Testis (tissue), 3 donors: Measurements from ENCODE around the gene GMDS. TPM values are rescaled to one million over a fixed set of nuclear protein-coding genes. Genes with fewer than 3 reads are reported as not detected.

Source experiments
- DNase-seq: peaks from one replicate; pipeline ENCODE4 v3.0.0-alpha.2; 2019
- H3K27ac ChIP-seq, 2 donors: fragments of 200-600 bp; sonication (generic); one replicate each; pipeline ENCODE4 v1.5.1; 2019
- H3K27me3 ChIP-seq: fragments of 200-600 bp; sonication (generic); one replicate; pipeline ENCODE4 v1.5.1; 2019
- H3K36me3 ChIP-seq: fragments of 200-600 bp; sonication (generic); one replicate; pipeline ENCODE4 v1.5.1; 2017; ENCODE audit warnings: low read depth; ENCODE audit errors: missing control alignments
- H3K4me1 ChIP-seq: fragments of 200-600 bp; sonication (generic); one replicate; pipeline ENCODE4 v1.5.1; 2019
- H3K4me3 ChIP-seq, 2 donors: fragments of 200-600 bp; sonication (generic); one replicate each; pipeline ENCODE4 v1.5.1; 2017 to 2019
- H3K9me3 ChIP-seq: fragments of 200-600 bp; sonication (generic); one replicate; pipeline ENCODE4 v1.5.1; 2017
- POLR2A ChIP-seq: fragments of 450-650 bp; IDR thresholded peaks from one replicate; pipeline ENCODE4 v1.6.1; 2017; ENCODE audit warnings: antibody characterized with exemption, mild to moderate bottlenecking, moderate library complexity
- WGBS, 2 donors: methylation state at CpG; one replicate each; pipeline ENCODE4 v1.1.5; 2018; 5-methylcytosine and 5-hydroxymethylcytosine counted together
- intact Hi-C: fragments of 100-400 bp; cut with DNase I; formaldehyde crosslinking; loops from one replicate; pipeline ENCODE4 v1.15.1; 2023; ENCODE audit warnings: low total_unique reads
- polyA plus RNA-seq: library from polyadenylated mRNA; stranded (reverse); fragments of 350-450 nt; fragmentation: Illumina TruSeq; extraction: RNeasy Lipid Tissue Mini Kit (QIAGEN cat#74804); gene quantifications from one replicate; pipeline ENCODE4 v1.2.3, GENCODE V29; 2014; ENCODE audit warnings: low read depth, low replicate concordance; ENCODE audit not compliant: insufficient read depth
- total RNA-seq, 2 donors: library from RNA; depleted of rRNA; stranded (reverse); fragments of >200 nt; gene quantifications; one replicate each; pipeline ENCODE4 v1.2.3, GENCODE V29; 2016
- TF ChIP-seq, protein P1 (sequence below), 3 experiments: fragments of 450-650 bp in 2 of 3; fragments of 200-600 bp in 1 of 3; sonication (generic) in 1 of 3; IDR thresholded peaks; one replicate each; pipeline ENCODE4 v1.5.1; 2016 to 2019; ENCODE audit warnings: antibody characterized with exemption in 3 of 3, mild to moderate bottlenecking in 2 of 3, moderate library complexity in 1 of 3

GMDS gene
- total and polyA plus RNA-seq, 3 donors from 2014 or later, result 19.6 to 31.1 (median 22.2) TPM

DNA sequence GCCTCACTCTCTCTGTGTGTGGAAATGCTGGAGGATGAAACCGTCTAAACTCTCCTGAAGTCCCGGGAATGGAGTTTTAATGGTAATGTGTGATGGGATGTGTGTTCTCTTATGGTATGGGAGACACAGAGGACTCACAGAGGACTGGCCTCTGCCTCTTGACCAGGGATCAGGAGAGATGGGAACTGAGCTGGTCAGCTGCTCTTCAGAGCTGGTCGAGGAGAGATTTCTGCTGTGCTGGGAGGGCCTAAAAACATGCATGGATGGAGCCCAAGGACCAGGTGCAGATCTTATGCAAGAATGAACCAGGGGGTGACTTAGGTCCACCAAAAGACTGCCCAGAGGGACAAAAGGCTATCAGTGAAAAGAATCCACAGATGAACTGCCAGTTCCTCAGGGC, 27.3 kb upstream of the GMDS start:
- no peaks in the 10 kb centered on the region for H3K9me3 ChIP-seq
- DNase-seq, result no peak
- H3K27ac ChIP-seq, result no peak overlapping the region
- no peaks in the 10 kb centered on the region for H3K27me3 ChIP-seq
- H3K4me1 ChIP-seq, result no peaks in the 10 kb centered on the region
- H3K36me3 ChIP-seq, result no peaks in the 10 kb centered on the region
- intact Hi-C loops, result no loop called here
- H3K4me3 ChIP-seq, result no peak overlapping the region
- 86 to 90% methylated on average over 3 of the region's 3 CpGs for WGBS, 2 donors
- TF ChIP-seq, protein P1, sequence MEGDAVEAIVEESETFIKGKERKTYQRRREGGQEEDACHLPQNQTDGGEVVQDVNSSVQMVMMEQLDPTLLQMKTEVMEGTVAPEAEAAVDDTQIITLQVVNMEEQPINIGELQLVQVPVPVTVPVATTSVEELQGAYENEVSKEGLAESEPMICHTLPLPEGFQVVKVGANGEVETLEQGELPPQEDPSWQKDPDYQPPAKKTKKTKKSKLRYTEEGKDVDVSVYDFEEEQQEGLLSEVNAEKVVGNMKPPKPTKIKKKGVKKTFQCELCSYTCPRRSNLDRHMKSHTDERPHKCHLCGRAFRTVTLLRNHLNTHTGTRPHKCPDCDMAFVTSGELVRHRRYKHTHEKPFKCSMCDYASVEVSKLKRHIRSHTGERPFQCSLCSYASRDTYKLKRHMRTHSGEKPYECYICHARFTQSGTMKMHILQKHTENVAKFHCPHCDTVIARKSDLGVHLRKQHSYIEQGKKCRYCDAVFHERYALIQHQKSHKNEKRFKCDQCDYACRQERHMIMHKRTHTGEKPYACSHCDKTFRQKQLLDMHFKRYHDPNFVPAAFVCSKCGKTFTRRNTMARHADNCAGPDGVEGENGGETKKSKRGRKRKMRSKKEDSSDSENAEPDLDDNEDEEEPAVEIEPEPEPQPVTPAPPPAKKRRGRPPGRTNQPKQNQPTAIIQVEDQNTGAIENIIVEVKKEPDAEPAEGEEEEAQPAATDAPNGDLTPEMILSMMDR (IDR thresholded peaks at IDR 0.05), result no peak
- TF ChIP-seq POLR2A, result no peak

DNA sequence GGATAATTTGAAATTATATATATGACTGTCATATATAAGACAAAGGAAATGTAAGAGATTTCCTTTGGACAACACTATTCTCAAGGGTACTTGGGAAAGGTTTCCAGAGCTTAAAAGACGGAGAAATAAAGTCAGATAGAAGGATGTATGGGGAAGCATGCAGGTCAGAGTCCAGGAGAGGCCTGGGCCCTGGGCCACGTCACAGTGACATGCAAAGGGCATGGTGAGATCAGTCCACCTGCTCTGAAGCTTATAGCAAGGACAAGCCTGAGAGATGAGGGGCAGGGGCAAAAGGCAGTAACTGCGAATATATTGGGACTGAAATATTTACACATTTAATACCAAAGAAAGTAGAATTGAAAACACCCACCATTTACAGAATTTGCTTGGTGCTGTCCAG, 24.6 kb upstream of the GMDS start:
- Histone ChIP-seq H3K4me3 (no peak overlapping the region), H3K9me3 (no peaks in the 10 kb centered on the region), H3K27ac (no peak overlapping the region), H3K27me3 (no peaks in the 10 kb centered on the region), H3K36me3 (no peaks in the 10 kb centered on the region), H3K4me1 (no peaks in the 10 kb centered on the region)
- no peak for DNase-seq
- 88 to 92% methylated on average over 3 of the region's 3 CpGs for WGBS, 2 donors
- intact Hi-C loops, result no loop called here
- TF ChIP-seq, protein P1 (IDR thresholded peaks at IDR 0.05), result no peak
- no peak for TF ChIP-seq POLR2A

DNA sequence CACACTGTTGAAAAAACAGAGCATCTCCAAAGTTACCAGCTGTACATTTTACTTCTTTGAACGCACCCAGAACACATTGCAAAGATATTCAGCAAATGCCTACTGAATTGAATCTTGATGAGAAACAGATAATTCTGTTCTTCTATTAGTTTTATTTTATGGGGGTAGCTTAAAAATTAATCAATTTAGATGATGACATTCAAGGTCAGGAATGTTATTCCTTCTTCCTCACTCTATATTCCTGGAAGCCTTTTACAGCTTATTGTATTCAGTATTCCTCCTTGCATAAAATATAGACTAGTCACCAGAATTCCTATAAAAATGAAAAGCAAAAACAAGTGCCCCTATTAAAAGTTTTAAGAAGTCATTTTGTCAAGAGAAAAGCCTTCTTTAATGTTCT, 21.4 kb upstream of the GMDS start:
- intact Hi-C loops, result no loop called here
- no peaks in the 10 kb centered on the region for H3K4me1 ChIP-seq
- no peak overlapping the region for H3K4me3 ChIP-seq
- H3K27ac ChIP-seq, result no peak overlapping the region
- no peaks in the 10 kb centered on the region for H3K9me3 ChIP-seq
- DNase-seq, result no peak
- no peaks in the 10 kb centered on the region for H3K27me3 ChIP-seq
- WGBS, 2 donors, result 93 to 95% methylated on average over 1 of the region's 1 CpG
- H3K36me3 ChIP-seq, result no peaks in the 10 kb centered on the region
- TF ChIP-seq, protein P1 (IDR thresholded peaks at IDR 0.05), result no peak
- no peak for TF ChIP-seq POLR2A

DNA sequence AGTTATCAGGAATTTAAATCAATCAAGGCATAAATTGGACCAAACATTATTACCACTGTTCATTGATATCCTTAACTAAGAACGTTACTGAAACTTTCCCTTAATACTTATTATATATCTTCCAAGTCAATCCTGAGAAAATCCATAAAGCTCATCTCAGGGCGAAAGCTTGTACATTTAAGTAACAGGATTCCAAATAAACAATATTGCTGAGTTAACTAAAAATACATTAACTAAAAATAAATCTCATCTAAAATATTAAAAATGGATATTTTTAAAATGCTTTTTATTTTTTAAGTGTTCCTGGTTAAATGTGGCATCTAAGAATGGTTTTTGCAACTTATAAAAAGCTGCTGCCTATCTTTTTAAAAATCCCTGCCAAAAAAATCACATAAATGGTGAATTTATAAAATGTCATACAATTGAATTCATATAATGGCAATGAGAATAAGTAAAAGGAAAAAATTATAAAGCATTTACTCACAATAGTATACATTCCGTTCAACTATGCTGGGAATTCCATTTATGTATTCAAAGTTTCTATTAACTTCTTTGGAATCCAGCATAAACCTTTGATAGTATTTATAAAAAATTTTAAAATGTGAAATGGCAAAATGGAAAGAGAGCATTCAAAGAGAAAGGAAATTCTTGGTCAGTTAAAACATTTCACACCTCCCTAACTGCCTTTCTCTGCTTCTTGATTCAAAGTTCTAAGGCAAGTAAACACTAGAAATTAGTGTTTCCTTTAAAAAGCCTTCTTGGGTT, 20.8 kb upstream of the GMDS start:
- DNase-seq, result no peak
- TF ChIP-seq, protein P1 (IDR thresholded peaks at IDR 0.05), result no peak
- no peak for TF ChIP-seq POLR2A
- Histone ChIP-seq H3K36me3 (no peaks in the 10 kb centered on the region), H3K27ac (no peak overlapping the region), H3K4me3 (no peak overlapping the region), H3K27me3 (no peaks in the 10 kb centered on the region), H3K9me3 (no peaks in the 10 kb centered on the region), H3K4me1 (no peaks in the 10 kb centered on the region)
- intact Hi-C loops, result no loop called here
- 80 to 83% methylated on average over 3 of the region's 3 CpGs for WGBS, 2 donors

DNA sequence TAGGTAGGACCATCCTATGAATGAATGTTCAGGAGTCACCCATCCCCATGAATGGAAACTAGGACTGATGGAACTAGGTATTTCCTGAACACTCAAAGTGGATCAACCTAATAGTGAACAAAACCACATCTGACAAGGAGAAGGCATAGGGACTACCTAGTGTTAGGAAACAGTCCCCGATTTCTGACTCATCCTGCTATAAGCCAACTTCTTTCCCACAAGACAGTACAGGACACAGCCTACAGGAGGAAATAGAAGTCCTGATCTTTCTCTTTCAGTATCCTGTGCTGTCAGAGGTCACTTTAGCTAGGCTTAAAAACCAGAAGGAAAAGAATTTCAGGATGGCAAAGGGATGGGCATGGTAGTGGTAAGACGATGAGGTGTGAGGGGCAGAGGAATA, 19.5 kb upstream of the GMDS start:
- intact Hi-C loops, result no loop called here
- Histone ChIP-seq H3K36me3 (no peaks in the 10 kb centered on the region), H3K27ac (no peak overlapping the region), H3K9me3 (no peaks in the 10 kb centered on the region), H3K4me3 (no peak overlapping the region), H3K4me1 (no peaks in the 10 kb centered on the region), H3K27me3 (no peaks in the 10 kb centered on the region)
- WGBS, 2 donors, result 96 to 97% methylated on average over 2 of the region's 2 CpGs
- no peak for DNase-seq
- TF ChIP-seq POLR2A, result no peak
- TF ChIP-seq, protein P1 (IDR thresholded peaks at IDR 0.05), result no peak
